Activated B cell treated with CpG ODN at 0.5 μM for 24 hours (primary cell): Measurements from ENCODE around the gene TPRN. TPM values are rescaled to one million over a fixed set of nuclear protein-coding genes. Genes with fewer than 3 reads are reported as not detected.

Experiments used
- ATAC-seq: fragments of 200-7000 bp; cut with Tn5 transposase; one replicate; pipeline ENCODE4 v1.10.0; 2021; ENCODE audit warnings: low read depth, mild to moderate bottlenecking, moderate library complexity
- CTCF ChIA-PET: fragments of 350-600 bp; sonication (Branson Sonifier 250); formaldehyde crosslinking; loops from one replicate; lab custom pipeline; 2021; ENCODE audit warnings: antibody characterized with exemption; lab: Charles Lee
- POLR2A ChIA-PET: fragments of 350-600 bp; sonication (Branson Sonifier 250); formaldehyde crosslinking; loops from one replicate; lab custom pipeline; 2021; ENCODE audit warnings: antibody characterized with exemption; lab: Charles Lee
- DNase-seq: peaks from one replicate; pipeline ENCODE4 v3.0.0; 2022
- H3K27ac Mint-ChIP-seq: one replicate; pipeline ENCODE4 v1.8.0; 2020; ENCODE audit warnings: mixed read lengths
- H3K27me3 Mint-ChIP-seq: one replicate; pipeline ENCODE4 v1.8.0; 2021; ENCODE audit warnings: mixed read lengths
- H3K36me3 Mint-ChIP-seq: one replicate; pipeline ENCODE4 v1.8.0; 2021; ENCODE audit warnings: low read depth, mixed read lengths
- H3K4me1 Mint-ChIP-seq: one replicate; pipeline ENCODE4 v1.8.0; 2021; ENCODE audit warnings: mixed read lengths
- H3K4me3 Mint-ChIP-seq: one replicate; pipeline ENCODE4 v1.8.0; 2020; ENCODE audit warnings: mild to moderate bottlenecking, mixed read lengths
- H3K9me3 Mint-ChIP-seq: one replicate; pipeline ENCODE4 v1.8.0; 2020; ENCODE audit warnings: mixed read lengths
- intact Hi-C: fragments of 100-400 bp; cut with micrococcal nuclease; formaldehyde crosslinking; loops from one replicate; pipeline ENCODE4 v1.15.1; 2024
- total RNA-seq: library from RNA; stranded (reverse); gene quantifications from 2 replicates; pipeline ENCODE4 v1.2.3, GENCODE V29; 2022
- TF ChIP-seq, protein P1 (sequence below): fragments of 200-600 bp; IDR thresholded peaks from one replicate; pipeline ENCODE4 v1.8.0; 2022; ENCODE audit warnings: antibody characterized with exemption, mild to moderate bottlenecking

The TPRN gene
- total RNA-seq, 1 donor from 2014 or later = 11.4 TPM

GRCh38 chr9:137147091-137147792 is 53.3 kb downstream of the TPRN start:
- H3K4me1 Mint-ChIP-seq = peaks cover 14% of the 10 kb centered on the region
- TF ChIP-seq, protein P1, sequence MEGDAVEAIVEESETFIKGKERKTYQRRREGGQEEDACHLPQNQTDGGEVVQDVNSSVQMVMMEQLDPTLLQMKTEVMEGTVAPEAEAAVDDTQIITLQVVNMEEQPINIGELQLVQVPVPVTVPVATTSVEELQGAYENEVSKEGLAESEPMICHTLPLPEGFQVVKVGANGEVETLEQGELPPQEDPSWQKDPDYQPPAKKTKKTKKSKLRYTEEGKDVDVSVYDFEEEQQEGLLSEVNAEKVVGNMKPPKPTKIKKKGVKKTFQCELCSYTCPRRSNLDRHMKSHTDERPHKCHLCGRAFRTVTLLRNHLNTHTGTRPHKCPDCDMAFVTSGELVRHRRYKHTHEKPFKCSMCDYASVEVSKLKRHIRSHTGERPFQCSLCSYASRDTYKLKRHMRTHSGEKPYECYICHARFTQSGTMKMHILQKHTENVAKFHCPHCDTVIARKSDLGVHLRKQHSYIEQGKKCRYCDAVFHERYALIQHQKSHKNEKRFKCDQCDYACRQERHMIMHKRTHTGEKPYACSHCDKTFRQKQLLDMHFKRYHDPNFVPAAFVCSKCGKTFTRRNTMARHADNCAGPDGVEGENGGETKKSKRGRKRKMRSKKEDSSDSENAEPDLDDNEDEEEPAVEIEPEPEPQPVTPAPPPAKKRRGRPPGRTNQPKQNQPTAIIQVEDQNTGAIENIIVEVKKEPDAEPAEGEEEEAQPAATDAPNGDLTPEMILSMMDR = no peak
- ATAC-seq = no peak
- CTCF ChIA-PET = no interaction called here
- no peak for DNase-seq
- no peak overlapping the region for H3K4me3 Mint-ChIP-seq
- intact Hi-C loops = no loop called here
- H3K36me3 Mint-ChIP-seq = no peaks in the 10 kb centered on the region
- H3K27me3 Mint-ChIP-seq = peaks cover 21% of the 10 kb centered on the region
- POLR2A ChIA-PET = interaction anchor here (1.2 kb wide), 1 partner anchor 10 kb away, joined by 3 read pairs; no protein-coding TSS in a partner anchor
- no peak overlapping the region for H3K27ac Mint-ChIP-seq
- H3K9me3 Mint-ChIP-seq = no peaks in the 10 kb centered on the region

DNA sequence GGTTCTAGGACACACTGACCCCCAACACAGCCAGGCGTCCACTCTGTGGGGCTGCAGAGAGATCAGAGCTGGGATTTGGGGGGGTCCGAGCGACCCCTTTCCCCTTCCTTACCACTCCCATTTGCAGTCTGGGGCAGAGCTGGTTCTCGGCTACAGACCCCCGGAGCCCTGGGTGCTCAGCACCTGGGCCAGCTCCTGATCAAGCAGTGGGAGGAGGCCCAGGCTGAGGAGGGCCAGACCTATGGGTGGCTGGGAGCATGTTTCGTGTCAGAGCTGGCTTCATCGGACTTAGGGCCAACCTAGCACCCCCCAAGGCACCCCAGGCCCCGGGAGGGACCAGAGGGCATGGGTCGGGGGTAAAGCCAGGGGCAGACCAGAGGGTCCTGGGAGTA is 54.0 kb downstream of the TPRN start:
- Mint-ChIP-seq H3K36me3 (no peaks in the 10 kb centered on the region), H3K27ac (no peak overlapping the region), H3K9me3 (no peaks in the 10 kb centered on the region), H3K4me1 (peaks cover 8% of the 10 kb centered on the region), H3K27me3 (peaks cover 26% of the 10 kb centered on the region), H3K4me3 (no peak overlapping the region)
- ATAC-seq = no peak
- DNase-seq = no peak
- intact Hi-C loops = no loop called here
- CTCF ChIA-PET = no interaction called here
- POLR2A ChIA-PET = no interaction called here
- TF ChIP-seq, protein P1 = no peak

DNA sequence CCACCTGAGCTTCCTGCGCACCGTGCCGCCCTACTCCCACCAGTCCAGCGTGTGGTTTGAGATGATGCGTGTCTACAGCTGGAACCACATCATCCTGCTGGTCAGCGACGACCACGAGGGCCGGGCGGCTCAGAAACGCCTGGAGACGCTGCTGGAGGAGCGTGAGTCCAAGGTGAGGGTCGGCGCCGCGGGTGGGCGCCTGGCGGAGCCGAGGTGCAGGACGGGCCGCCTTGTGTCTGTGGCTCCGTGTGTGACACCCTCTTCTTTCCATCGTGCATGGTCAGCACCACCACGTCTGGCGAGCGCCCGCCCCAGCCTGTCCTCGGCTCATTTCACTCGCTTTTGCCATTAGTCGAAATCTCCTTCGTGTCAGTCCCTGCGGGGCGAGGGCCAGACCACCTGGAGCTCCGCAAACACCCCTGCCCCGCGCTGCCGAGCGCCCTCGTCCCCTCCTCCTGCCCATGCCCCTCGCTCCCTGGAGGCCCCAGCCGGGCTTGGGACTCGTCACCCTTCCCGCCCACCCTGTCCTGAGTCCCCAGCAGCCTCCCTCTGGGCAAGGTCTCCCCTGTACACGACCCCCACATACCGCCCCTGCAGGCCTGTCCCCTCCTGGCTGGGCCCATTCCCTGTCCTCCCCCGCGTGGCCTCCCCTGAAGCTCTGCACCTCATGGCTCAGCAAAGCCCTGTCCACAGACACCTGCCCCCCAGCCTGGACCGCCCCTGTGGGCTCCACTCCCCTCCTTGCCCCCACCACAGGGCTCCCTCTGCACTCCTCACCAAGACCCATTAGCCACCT is 54.6 kb downstream of the TPRN start:
- no peak overlapping the region for H3K27ac Mint-ChIP-seq
- H3K4me3 Mint-ChIP-seq = no peak overlapping the region
- intact Hi-C loops = no loop called here
- H3K9me3 Mint-ChIP-seq = no peaks in the 10 kb centered on the region
- ChIA-PET CTCF (no interaction called here), POLR2A (no interaction called here)
- peaks cover 2% of the 10 kb centered on the region for H3K4me1 Mint-ChIP-seq
- peaks cover 27% of the 10 kb centered on the region for H3K27me3 Mint-ChIP-seq
- TF ChIP-seq, protein P1 = no peak
- H3K36me3 Mint-ChIP-seq = no peaks in the 10 kb centered on the region
- no peak for DNase-seq
- no peak for ATAC-seq

DNA sequence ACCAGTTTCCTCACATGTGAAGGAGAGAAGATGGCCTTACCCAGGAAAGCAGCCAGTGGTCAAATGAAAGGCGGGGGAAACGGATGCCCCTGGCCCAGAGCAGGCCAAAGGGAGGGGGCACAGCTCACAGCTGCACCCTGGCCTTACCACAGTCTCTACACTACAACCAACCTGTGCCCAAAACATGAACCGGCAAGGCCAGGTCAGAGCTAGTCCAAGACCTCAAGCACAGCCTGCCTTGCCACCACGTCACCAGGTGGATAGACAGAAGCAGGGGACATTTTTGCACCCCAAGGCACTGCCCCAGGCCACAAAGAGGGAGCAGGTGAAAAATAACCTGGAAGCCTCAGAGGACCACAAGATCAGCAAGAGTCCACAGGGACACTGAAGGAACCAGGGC is 57.1 kb downstream of the TPRN start:
- Mint-ChIP-seq H3K4me3 (no peak overlapping the region), H3K4me1 (peaks cover 1% of the 10 kb centered on the region), H3K36me3 (no peaks in the 10 kb centered on the region), H3K9me3 (no peaks in the 10 kb centered on the region), H3K27me3 (peaks cover 41% of the 10 kb centered on the region), H3K27ac (no peak overlapping the region)
- intact Hi-C loops = no loop called here
- TF ChIP-seq, protein P1 = no peak
- no peak for DNase-seq
- CTCF ChIA-PET = no interaction called here
- POLR2A ChIA-PET = no interaction called here
- no peak for ATAC-seq
